Astrocyte of the spinal cord (primary cell): Measurements from ENCODE around the gene CHKB.

ENCODE experiments used
- DNase-seq: peaks from one replicate; pipeline ENCODE4 v3.0.0; 2011; ENCODE audit warnings: low read depth, low spot score
- H3K4me3 ChIP-seq: 2 replicates; pipeline ENCODE4 v1.5.1; 2011; ENCODE audit warnings: low read depth, mild to moderate bottlenecking, low read length, moderate library complexity
- CTCF ChIP-seq: IDR thresholded peaks from 2 replicates; pipeline ENCODE4 v1.5.1; 2012; ENCODE audit warnings: low read depth, mild to moderate bottlenecking, low read length, inconsistent platforms
- in situ Hi-C: cut with HindIII; loops from 2 replicates; pipeline ENCODE4 v1.10.0; 2017; ENCODE audit warnings: low sequenced_read_pairs

Gene CHKB

GRCh38 chr22:50530580-50530876, 52.1 kb downstream of the CHKB start:
- DNase-seq = peak; percentile 14
- no peak for TF ChIP-seq CTCF
- H3K4me3 ChIP-seq = peak overlapping the region; percentile 27
- in situ Hi-C loops = no loop called here

- peak within 1 kb of the TSS; percentile 27 for H3K4me3 ChIP-seq
- no peak for TF ChIP-seq CTCF
- DNase-seq = peak; percentile 58
- in situ Hi-C loops = no loop called here
Measured at GRCh38 chr22:50529897-50530579, 52.6 kb downstream of the CHKB start, which contains the start of gene TYMP. Gene TYMP (minus strand): TSS chr22:50530012. CDS start chr22:50529709, 303 bp downstream.

GRCh38 chr22:50529416-50529896, 53.2 kb downstream of the CHKB start:
- H3K4me3 ChIP-seq = peak overlapping the region; percentile 18
- in situ Hi-C loops = no loop called here
- TF ChIP-seq CTCF = no peak
- no peak for DNase-seq
